HepG2 (cell line): Measurements from ENCODE around the gene NFKBIL1. TPM values are rescaled to one million over a fixed set of nuclear protein-coding genes. Genes with fewer than 3 reads are reported as not detected.
A peak's percentile ranks its signal among the peaks of the same experiment; 100 is the strongest.

Experiments used
- AHR ChIP-seq: IDR thresholded peaks from 2 replicates; pipeline ENCODE4 v1.6.1; 2018; ENCODE audit warnings: missing genetic modification reagents, missing compliant biosample characterization
- ARHGAP35 ChIP-seq: sonication (generic); formaldehyde crosslinking; IDR thresholded peaks from 2 replicates; pipeline ENCODE4 v1.9.0; 2022; ENCODE audit warnings: mild to moderate bottlenecking, inconsistent platforms, moderate library complexity, missing genetic modification reagents, borderline replicate concordance
- CCAR2 ChIP-seq: fragments of 200-400 bp; formaldehyde crosslinking; optimal IDR thresholded peaks from 2 replicates; pipeline ENCODE3; 2018; ENCODE audit warnings: low read depth, mild to moderate bottlenecking, low read length, moderate library complexity
- CCDC6 ChIP-seq: sonication (generic); formaldehyde crosslinking; IDR thresholded peaks from 2 replicates; pipeline ENCODE4 v1.8.1; 2022; ENCODE audit warnings: mild to moderate bottlenecking, missing genetic modification reagents, moderate library complexity
- ELF1 ChIP-seq: sonication (generic); formaldehyde crosslinking; IDR thresholded peaks from 2 replicates; pipeline ENCODE4 v1.4.0; 2020; ENCODE audit warnings: missing genetic modification reagents
- MEIS2 ChIP-seq: sonication (generic); formaldehyde crosslinking; IDR thresholded peaks from 2 replicates; pipeline ENCODE4 v1.9.0; 2021; ENCODE audit warnings: mild to moderate bottlenecking, missing genetic modification reagents
- MTF2 ChIP-seq: sonication (generic); formaldehyde crosslinking; IDR thresholded peaks from 2 replicates; pipeline ENCODE4 v1.5.0; 2020; ENCODE audit warnings: missing genetic modification reagents, borderline replicate concordance
- NCOA5 ChIP-seq: sonication (generic); formaldehyde crosslinking; IDR thresholded peaks from 2 replicates; pipeline ENCODE4 v1.4.0; 2020; ENCODE audit warnings: missing genetic modification reagents
- RORA ChIP-seq: sonication (generic); formaldehyde crosslinking; IDR thresholded peaks from 2 replicates; pipeline ENCODE4 v1.5.0; 2020; ENCODE audit warnings: mild to moderate bottlenecking, missing genetic modification reagents, moderate library complexity
- SPEN ChIP-seq: sonication (generic); formaldehyde crosslinking; IDR thresholded peaks from 2 replicates; pipeline ENCODE4 v1.5.1; 2020; ENCODE audit warnings: low read depth, mild to moderate bottlenecking, missing genetic modification reagents
- ZFYVE20 ChIP-seq: sonication (generic); formaldehyde crosslinking; IDR thresholded peaks from 2 replicates; pipeline ENCODE4 v1.8.0; 2023; ENCODE audit warnings: low read depth, mild to moderate bottlenecking, moderate library complexity, missing genetic modification reagents, borderline replicate concordance
- ZNF17 ChIP-seq: sonication (generic); formaldehyde crosslinking; IDR thresholded peaks from 2 replicates; pipeline ENCODE4 v1.5.0; 2020; ENCODE audit warnings: mild to moderate bottlenecking, missing genetic modification reagents
- ZNF446 ChIP-seq: sonication (generic); formaldehyde crosslinking; IDR thresholded peaks from 2 replicates; pipeline ENCODE4 v1.5.0; 2020; ENCODE audit warnings: mild to moderate bottlenecking, missing genetic modification reagents
- ZNF737 ChIP-seq: sonication (generic); formaldehyde crosslinking; IDR thresholded peaks from 2 replicates; pipeline ENCODE4 v1.5.0; 2020; ENCODE audit warnings: missing genetic modification reagents, mild to moderate bottlenecking, borderline replicate concordance
- polyA plus RNA-seq, 8 experiments: library from polyadenylated mRNA; depleted of rRNA in 3 of 8; stranded (reverse) in 7 of 8; unstranded in 1 of 8; fragments of >200 nt; fragmentation: Illumina TruSeq in 4 of 8; extraction: Trizol in 4 of 8; gene quantifications; 2 replicates each; pipeline versions ENCODE4 v1.2.1 to v1.2.3, GENCODE V29; 2011 to 2016; ENCODE audit warnings: low read depth in 4 of 8, missing spikeins in 1 of 8, mixed read lengths in 1 of 8; ENCODE audit not compliant: insufficient read depth in 1 of 8
- total RNA-seq, 5 experiments: library from RNA; depleted of rRNA; stranded (reverse); fragments of >200 nt; fragmentation: Illumina TruSeq; extraction: Trizol; gene quantifications; 2 replicates each; pipeline ENCODE4 v1.2.3, GENCODE V29; 2016; ENCODE audit warnings: low read depth in 1 of 5
- TF ChIP-seq, protein P1 (sequence below): sonication (generic); formaldehyde crosslinking; IDR thresholded peaks from 2 replicates; pipeline ENCODE4 v1.5.0; 2020; ENCODE audit warnings: mild to moderate bottlenecking, low read depth, missing genetic modification reagents, borderline replicate concordance
- TF ChIP-seq, protein P2 (sequence below): IDR thresholded peaks from 2 replicates; pipeline ENCODE4 v1.4.0; 2020; ENCODE audit warnings: mild to moderate bottlenecking, missing genetic modification reagents
- TF ChIP-seq, protein P3 (sequence below): sonication (generic); formaldehyde crosslinking; IDR thresholded peaks from 2 replicates; pipeline ENCODE4 v1.8.1; 2023; ENCODE audit warnings: mild to moderate bottlenecking, missing genetic modification reagents
- TF ChIP-seq, protein P4 (sequence below): sonication (generic); formaldehyde crosslinking; IDR thresholded peaks from 2 replicates; pipeline ENCODE4 v1.4.0; 2020; ENCODE audit warnings: mild to moderate bottlenecking, missing genetic modification reagents
- TF ChIP-seq, protein P5 (sequence below): IDR thresholded peaks from 2 replicates; pipeline ENCODE4 v1.6.1; 2012; ENCODE audit warnings: low read length, improper control_type of control experiment

Gene NFKBIL1
- total and polyA plus RNA-seq, 2 of the 13 experiments (the other 11 are each of a cell fraction or from before 2014, with no cell fraction given) = 9.7 to 19.5 TPM

DNA sequence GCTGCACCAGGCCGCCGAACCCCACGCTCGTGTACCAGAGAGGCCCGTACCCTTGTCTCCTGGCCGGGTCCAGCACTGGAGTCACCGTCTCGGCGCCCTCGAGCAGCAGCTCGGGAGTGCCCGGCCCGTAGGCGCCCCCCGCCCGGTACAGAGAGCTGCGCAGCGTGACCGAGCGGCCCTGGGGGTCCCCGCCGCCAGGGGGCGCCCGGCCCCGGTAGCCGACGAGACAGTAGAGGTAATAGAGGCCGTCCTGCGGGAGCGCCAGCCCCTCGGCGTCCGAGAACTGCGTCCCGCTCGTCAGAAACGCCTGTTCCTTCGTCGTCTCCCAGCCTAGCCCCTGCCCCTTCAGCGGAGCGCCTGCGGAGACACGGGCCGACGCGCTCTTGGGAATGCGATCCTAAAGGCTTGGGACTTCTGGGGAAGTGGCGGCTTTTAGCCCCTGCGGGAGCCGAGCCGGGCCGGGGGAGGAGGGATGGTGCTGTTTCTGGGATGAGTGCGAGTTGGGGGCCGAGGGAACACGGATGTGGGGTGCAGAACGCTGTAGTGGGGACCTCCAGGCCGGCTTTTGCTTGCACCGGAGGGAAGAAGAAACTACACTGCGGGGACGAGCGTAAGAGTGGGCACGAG lies 33.5 kb downstream of the NFKBIL1 start (continued):
- TF ChIP-seq CCDC6 (CRISPR knock-in tag) = no peak; the same call in 1 of the 2 replicates
- TF ChIP-seq ELF1 (CRISPR knock-in tag) = no peak; the same call in 1 of the 2 replicates
- no peak for TF ChIP-seq CCAR2
- TF ChIP-seq ZNF737 (CRISPR knock-in tag) = peak; percentile 87; the same call in 1 of the 2 replicates
- TF ChIP-seq ZNF446 (CRISPR knock-in tag) = no peak
- no peak for TF ChIP-seq ZFYVE20 (CRISPR knock-in tag)
- TF ChIP-seq ZNF17 (CRISPR knock-in tag) = no peak
- no peak; the same call in 1 of the 2 replicates for TF ChIP-seq AHR (CRISPR knock-in tag)
- TF ChIP-seq SPEN = peak; percentile 75
- TF ChIP-seq MTF2 = peak; percentile 99
- no peak for TF ChIP-seq NCOA5
- TF ChIP-seq, protein P1, sequence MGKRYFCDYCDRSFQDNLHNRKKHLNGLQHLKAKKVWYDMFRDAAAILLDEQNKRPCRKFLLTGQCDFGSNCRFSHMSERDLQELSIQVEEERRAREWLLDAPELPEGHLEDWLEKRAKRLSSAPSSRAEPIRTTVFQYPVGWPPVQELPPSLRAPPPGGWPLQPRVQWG (CRISPR knock-in tag) = no peak
- TF ChIP-seq, protein P2, sequence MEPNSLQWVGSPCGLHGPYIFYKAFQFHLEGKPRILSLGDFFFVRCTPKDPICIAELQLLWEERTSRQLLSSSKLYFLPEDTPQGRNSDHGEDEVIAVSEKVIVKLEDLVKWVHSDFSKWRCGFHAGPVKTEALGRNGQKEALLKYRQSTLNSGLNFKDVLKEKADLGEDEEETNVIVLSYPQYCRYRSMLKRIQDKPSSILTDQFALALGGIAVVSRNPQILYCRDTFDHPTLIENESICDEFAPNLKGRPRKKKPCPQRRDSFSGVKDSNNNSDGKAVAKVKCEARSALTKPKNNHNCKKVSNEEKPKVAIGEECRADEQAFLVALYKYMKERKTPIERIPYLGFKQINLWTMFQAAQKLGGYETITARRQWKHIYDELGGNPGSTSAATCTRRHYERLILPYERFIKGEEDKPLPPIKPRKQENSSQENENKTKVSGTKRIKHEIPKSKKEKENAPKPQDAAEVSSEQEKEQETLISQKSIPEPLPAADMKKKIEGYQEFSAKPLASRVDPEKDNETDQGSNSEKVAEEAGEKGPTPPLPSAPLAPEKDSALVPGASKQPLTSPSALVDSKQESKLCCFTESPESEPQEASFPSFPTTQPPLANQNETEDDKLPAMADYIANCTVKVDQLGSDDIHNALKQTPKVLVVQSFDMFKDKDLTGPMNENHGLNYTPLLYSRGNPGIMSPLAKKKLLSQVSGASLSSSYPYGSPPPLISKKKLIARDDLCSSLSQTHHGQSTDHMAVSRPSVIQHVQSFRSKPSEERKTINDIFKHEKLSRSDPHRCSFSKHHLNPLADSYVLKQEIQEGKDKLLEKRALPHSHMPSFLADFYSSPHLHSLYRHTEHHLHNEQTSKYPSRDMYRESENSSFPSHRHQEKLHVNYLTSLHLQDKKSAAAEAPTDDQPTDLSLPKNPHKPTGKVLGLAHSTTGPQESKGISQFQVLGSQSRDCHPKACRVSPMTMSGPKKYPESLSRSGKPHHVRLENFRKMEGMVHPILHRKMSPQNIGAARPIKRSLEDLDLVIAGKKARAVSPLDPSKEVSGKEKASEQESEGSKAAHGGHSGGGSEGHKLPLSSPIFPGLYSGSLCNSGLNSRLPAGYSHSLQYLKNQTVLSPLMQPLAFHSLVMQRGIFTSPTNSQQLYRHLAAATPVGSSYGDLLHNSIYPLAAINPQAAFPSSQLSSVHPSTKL = peak; percentile 65; the same call in 1 of the 2 replicates
- no peak for TF ChIP-seq RORA
- TF ChIP-seq, protein P3, sequence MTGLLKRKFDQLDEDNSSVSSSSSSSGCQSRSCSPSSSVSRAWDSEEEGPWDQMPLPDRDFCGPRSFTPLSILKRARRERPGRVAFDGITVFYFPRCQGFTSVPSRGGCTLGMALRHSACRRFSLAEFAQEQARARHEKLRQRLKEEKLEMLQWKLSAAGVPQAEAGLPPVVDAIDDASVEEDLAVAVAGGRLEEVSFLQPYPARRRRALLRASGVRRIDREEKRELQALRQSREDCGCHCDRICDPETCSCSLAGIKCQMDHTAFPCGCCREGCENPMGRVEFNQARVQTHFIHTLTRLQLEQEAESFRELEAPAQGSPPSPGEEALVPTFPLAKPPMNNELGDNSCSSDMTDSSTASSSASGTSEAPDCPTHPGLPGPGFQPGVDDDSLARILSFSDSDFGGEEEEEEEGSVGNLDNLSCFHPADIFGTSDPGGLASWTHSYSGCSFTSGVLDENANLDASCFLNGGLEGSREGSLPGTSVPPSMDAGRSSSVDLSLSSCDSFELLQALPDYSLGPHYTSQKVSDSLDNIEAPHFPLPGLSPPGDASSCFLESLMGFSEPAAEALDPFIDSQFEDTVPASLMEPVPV = no peak; the same call in 1 of the 2 replicates
- TF ChIP-seq, protein P4, sequence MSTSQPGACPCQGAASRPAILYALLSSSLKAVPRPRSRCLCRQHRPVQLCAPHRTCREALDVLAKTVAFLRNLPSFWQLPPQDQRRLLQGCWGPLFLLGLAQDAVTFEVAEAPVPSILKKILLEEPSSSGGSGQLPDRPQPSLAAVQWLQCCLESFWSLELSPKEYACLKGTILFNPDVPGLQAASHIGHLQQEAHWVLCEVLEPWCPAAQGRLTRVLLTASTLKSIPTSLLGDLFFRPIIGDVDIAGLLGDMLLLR = peak; percentile 58
- peak; percentile 77; the same call in 1 of the 2 replicates for TF ChIP-seq ARHGAP35
- peak; percentile 66; the same call in 1 of the 2 replicates for TF ChIP-seq MEIS2
- TF ChIP-seq, protein P5, sequence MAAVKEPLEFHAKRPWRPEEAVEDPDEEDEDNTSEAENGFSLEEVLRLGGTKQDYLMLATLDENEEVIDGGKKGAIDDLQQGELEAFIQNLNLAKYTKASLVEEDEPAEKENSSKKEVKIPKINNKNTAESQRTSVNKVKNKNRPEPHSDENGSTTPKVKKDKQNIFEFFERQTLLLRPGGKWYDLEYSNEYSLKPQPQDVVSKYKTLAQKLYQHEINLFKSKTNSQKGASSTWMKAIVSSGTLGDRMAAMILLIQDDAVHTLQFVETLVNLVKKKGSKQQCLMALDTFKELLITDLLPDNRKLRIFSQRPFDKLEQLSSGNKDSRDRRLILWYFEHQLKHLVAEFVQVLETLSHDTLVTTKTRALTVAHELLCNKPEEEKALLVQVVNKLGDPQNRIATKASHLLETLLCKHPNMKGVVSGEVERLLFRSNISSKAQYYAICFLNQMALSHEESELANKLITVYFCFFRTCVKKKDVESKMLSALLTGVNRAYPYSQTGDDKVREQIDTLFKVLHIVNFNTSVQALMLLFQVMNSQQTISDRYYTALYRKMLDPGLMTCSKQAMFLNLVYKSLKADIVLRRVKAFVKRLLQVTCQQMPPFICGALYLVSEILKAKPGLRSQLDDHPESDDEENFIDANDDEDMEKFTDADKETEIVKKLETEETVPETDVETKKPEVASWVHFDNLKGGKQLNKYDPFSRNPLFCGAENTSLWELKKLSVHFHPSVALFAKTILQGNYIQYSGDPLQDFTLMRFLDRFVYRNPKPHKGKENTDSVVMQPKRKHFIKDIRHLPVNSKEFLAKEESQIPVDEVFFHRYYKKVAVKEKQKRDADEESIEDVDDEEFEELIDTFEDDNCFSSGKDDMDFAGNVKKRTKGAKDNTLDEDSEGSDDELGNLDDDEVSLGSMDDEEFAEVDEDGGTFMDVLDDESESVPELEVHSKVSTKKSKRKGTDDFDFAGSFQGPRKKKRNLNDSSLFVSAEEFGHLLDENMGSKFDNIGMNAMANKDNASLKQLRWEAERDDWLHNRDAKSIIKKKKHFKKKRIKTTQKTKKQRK = no peak
